ENCODE results near the gene GON4L.

DNA sequence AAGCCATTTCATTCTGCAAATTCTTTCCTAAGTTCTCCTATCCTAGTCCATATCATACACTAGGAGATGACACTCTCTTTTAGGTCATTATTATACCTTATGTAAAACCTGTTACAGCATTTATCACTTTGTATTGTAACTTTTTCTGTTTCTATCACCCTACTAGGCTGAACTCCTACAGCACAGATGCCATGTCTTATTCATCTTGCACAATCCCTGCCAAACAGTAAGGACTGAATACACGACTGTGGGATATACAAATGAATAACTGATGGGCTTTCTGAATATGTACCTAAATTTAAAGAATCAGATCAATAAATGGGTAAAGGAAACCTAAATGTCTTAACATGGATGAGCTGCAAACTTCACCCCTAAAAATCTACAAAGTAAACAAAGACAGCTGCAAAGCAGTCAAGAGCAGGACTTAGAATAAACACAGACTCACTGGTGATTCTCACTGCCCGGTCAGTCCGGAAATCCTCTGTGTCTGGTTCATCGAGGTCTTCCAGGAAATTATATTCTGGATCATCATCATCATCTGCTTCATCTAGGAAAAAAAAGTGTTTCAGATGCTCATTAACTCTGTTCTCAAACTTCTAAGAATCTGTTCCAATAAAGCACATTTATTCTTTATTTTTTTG, 62.3 kb downstream of the GON4L start:
- no peak for TF ChIP-seq POLR2A (IDR thresholded peaks at IDR 0.05)
- no peak for TF ChIP-seq CTCF (IDR thresholded peaks at IDR 0.05)
